Measurements from ENCODE around the gene OCIAD2.

OCIAD2 gene

DNA sequence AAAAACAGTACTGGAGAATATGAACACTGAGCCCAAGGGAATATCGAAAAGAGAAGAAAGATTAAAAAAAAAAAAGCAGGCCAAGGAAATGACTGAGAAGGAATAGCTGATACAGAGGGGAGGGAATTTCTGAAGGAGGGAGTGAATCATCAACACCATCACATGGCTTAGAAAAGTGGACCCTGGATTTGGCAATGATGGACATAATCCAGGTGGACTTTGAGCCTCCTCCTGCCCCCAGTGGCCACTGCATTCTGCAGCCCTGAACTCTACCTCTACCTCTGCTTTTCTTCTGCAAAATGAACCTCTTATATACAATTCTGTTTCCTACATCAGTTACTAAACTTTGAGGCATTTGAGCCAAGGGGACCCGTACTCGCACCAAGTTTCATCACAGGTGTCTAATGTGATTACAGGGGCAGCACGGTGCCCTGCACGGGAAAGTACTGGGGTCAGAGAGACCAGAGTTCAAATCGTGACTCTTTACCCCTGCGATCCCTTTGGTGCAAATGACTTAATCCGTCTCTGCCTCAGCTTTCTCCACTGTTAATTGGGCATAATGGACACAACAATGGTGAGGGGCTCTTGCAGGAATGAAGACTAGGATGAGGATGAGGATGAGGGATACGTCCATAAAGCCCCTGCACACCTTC, 1.1 kb downstream of the OCIAD2 start:
- TF ChIP-seq POLR2AphosphoS5 (IDR thresholded peaks at IDR 0.05; ENCODE audit: low read depth) (no peak), SPI1 (IDR thresholded peaks at IDR 0.05; ENCODE audit: borderline replicate concordance, low read depth) (no peak), GABPA (IDR thresholded peaks at IDR 0.05; ENCODE audit: low read depth) (no peak)
- TF ChIP-seq, protein P1, sequence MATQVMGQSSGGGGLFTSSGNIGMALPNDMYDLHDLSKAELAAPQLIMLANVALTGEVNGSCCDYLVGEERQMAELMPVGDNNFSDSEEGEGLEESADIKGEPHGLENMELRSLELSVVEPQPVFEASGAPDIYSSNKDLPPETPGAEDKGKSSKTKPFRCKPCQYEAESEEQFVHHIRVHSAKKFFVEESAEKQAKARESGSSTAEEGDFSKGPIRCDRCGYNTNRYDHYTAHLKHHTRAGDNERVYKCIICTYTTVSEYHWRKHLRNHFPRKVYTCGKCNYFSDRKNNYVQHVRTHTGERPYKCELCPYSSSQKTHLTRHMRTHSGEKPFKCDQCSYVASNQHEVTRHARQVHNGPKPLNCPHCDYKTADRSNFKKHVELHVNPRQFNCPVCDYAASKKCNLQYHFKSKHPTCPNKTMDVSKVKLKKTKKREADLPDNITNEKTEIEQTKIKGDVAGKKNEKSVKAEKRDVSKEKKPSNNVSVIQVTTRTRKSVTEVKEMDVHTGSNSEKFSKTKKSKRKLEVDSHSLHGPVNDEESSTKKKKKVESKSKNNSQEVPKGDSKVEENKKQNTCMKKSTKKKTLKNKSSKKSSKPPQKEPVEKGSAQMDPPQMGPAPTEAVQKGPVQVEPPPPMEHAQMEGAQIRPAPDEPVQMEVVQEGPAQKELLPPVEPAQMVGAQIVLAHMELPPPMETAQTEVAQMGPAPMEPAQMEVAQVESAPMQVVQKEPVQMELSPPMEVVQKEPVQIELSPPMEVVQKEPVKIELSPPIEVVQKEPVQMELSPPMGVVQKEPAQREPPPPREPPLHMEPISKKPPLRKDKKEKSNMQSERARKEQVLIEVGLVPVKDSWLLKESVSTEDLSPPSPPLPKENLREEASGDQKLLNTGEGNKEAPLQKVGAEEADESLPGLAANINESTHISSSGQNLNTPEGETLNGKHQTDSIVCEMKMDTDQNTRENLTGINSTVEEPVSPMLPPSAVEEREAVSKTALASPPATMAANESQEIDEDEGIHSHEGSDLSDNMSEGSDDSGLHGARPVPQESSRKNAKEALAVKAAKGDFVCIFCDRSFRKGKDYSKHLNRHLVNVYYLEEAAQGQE (IDR thresholded peaks at IDR 0.05; ENCODE audit: insufficient replicate concordance, low read depth) = no peak
- TF ChIP-seq, protein P2, sequence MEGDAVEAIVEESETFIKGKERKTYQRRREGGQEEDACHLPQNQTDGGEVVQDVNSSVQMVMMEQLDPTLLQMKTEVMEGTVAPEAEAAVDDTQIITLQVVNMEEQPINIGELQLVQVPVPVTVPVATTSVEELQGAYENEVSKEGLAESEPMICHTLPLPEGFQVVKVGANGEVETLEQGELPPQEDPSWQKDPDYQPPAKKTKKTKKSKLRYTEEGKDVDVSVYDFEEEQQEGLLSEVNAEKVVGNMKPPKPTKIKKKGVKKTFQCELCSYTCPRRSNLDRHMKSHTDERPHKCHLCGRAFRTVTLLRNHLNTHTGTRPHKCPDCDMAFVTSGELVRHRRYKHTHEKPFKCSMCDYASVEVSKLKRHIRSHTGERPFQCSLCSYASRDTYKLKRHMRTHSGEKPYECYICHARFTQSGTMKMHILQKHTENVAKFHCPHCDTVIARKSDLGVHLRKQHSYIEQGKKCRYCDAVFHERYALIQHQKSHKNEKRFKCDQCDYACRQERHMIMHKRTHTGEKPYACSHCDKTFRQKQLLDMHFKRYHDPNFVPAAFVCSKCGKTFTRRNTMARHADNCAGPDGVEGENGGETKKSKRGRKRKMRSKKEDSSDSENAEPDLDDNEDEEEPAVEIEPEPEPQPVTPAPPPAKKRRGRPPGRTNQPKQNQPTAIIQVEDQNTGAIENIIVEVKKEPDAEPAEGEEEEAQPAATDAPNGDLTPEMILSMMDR (IDR thresholded peaks at IDR 0.05; ENCODE audit: insufficient read depth, low read length) = no peak
- Histone ChIP-seq H3K27me3 (ENCODE audit: insufficient read depth, poor library complexity, severe bottlenecking) (no peaks in the 10 kb centered on the region), H3K4me3 (replicated peaks; ENCODE audit: insufficient read depth, low read length) (peak overlapping the region; percentile 91), H3K27ac (replicated peaks) (no peak overlapping the region)
- DNase-seq (ENCODE audit: low read depth in 1 of 2, low spot score in 1 of 2) = no peak

DNA sequence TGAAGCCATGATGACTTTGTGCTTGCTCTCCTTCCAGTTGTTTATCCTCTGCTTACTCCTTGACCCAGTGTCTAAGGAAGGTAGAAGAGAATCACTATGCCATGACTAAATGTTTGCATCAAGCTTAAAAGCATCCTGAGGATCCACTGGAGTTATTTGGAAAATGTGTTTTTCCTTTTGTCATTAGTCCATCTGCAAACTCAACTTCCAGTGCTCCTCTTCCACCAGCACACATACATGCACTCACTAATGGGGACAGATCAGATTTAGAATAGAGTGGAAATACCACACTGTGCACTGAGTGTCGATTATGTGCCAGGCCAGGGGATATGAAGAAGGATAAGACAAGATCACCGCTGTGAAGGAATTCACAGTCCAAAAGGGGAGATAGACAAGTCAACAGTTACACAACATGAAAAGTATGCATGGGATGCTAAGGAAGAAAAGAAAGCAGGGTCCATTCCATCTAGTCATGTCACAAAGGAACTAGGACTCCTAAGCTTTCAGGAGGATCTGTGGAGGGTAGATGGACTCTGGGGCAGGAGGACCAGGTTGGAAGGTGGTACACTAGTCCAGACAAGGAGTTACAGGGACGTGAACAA, 1.9 kb downstream of the OCIAD2 start:
- TF ChIP-seq SPI1 (IDR thresholded peaks at IDR 0.05; ENCODE audit: borderline replicate concordance, low read depth) = no peak
- TF ChIP-seq POLR2AphosphoS5 (IDR thresholded peaks at IDR 0.05; ENCODE audit: low read depth) = no peak
- TF ChIP-seq, protein P1 (IDR thresholded peaks at IDR 0.05; ENCODE audit: insufficient replicate concordance, low read depth) = no peak
- TF ChIP-seq, protein P2 (IDR thresholded peaks at IDR 0.05; ENCODE audit: insufficient read depth, low read length) = no peak
- TF ChIP-seq GABPA (IDR thresholded peaks at IDR 0.05; ENCODE audit: low read depth) = no peak
- no peak overlapping the region for H3K4me3 ChIP-seq (replicated peaks; ENCODE audit: insufficient read depth, low read length)
- no peak for DNase-seq (ENCODE audit: low read depth in 1 of 2, low spot score in 1 of 2)
- no peaks in the 10 kb centered on the region for H3K27me3 ChIP-seq (ENCODE audit: insufficient read depth, poor library complexity, severe bottlenecking)
- no peak overlapping the region for H3K27ac ChIP-seq (replicated peaks)

DNA sequence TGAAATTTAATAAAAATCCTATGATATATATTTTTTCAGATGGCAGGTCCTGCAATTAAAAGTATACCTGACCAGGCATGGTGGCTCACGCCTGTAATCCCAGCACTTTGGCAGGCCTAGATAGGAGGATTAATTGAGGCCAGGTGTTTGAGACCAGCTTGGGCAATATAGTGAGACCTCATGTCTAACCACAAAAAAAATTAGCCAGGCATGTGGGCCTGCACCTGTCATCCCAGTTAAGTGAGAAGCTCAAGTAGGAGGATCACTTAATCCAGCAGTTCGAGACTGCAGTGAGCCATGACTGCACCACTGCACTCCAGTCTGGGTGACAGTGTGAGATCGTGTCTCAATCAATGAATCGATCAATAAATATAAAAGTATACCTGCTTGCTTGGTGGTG, 2.5 kb downstream of the OCIAD2 start:
- DNase-seq (ENCODE audit: low read depth in 1 of 2, low spot score in 1 of 2) = no peak
- no peak overlapping the region for H3K4me3 ChIP-seq (replicated peaks; ENCODE audit: insufficient read depth, low read length)
- no peak overlapping the region for H3K27ac ChIP-seq (replicated peaks)
- no peaks in the 10 kb centered on the region for H3K27me3 ChIP-seq (ENCODE audit: insufficient read depth, poor library complexity, severe bottlenecking)
- TF ChIP-seq SPI1 (IDR thresholded peaks at IDR 0.05; ENCODE audit: borderline replicate concordance, low read depth) = no peak
- no peak for TF ChIP-seq GABPA (IDR thresholded peaks at IDR 0.05; ENCODE audit: low read depth)
- TF ChIP-seq, protein P2 (IDR thresholded peaks at IDR 0.05; ENCODE audit: insufficient read depth, low read length) = no peak
- TF ChIP-seq, protein P1 (IDR thresholded peaks at IDR 0.05; ENCODE audit: insufficient replicate concordance, low read depth) = no peak
- no peak for TF ChIP-seq POLR2AphosphoS5 (IDR thresholded peaks at IDR 0.05; ENCODE audit: low read depth)
